ENCODE measurements around the gene LRRC3C. TPM values are rescaled to one million over a fixed set of nuclear protein-coding genes. Genes with fewer than 3 reads are reported as not detected.

LRRC3C gene
- total RNA-seq, 2 donors from 2014 or later, result not detected

DNA sequence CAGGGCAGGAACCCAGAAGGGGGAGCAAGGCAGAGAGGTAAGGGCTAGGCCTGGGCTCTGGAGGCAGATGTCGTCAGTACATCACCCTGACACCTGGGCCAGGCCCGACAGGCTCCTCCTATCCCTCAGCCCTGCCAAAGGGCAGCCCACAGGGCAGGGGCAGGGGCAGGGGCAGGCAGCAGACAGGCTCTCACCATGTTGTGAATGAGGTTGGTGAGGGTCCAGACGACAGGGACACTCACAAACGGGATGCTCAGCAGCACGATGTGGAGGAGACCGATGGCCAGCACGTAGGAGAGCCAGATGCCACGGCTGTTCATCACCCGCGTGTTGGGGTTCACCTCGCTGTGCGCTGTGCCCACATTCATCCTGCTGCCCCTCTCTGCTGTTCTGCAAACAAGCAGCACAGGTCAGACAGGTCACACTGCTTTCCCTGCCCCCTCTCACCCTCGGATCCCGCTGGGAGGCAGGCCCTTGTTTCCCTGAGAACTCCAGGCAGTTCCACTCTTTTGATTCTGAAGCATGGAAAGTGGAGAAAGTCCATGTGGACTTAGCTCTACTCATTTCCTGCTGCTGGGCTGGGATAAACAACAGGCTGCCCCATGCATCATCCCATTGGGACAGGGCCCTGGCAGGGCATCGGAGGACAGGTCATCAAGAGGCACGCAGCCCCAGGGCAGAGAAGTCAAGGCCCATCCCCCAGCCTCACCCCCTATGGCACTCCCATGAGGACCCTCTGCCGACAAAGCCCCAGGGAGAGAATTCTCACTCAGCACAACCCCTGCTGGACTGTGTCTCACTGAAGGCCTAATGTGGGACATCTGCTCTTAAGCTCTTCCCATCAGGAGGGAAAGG is 3.5 kb upstream of the LRRC3C start:
- peaks cover 8 to 24% of the 10 kb centered on the region in 2 donors for H3K36me3 ChIP-seq

GRCh38 chr17:39924691-39925055 is 2.9 kb upstream of the LRRC3C start:
- no peak for DNase-seq (ENCODE audit: low spot score)
- H3K36me3 ChIP-seq, result peaks cover 8 to 24% of the 10 kb centered on the region in 2 donors
- H3K27me3 ChIP-seq (replicated peaks; ENCODE audit: insufficient read depth), result no peaks in the 10 kb centered on the region
- WGBS, result 63% methylated on average over 3 of the region's 3 CpGs
- TF ChIP-seq POLR2A (IDR thresholded peaks at IDR 0.05), result no peak
- no peak overlapping the region for H3K4me3 ChIP-seq
- intact Hi-C loops (cut with DNase I), result no loop called here
- no peaks in the 10 kb centered on the region for H3K9me3 ChIP-seq
- peaks cover 3% of the 10 kb centered on the region for H3K4me1 ChIP-seq (replicated peaks)
- H3K27ac ChIP-seq, result no peak overlapping the region

More for the DNA sequence above, 3.5 kb upstream of the LRRC3C start:
- TF ChIP-seq POLR2A (IDR thresholded peaks at IDR 0.05) (no peak), POLR2AphosphoS5 (IDR thresholded peaks at IDR 0.05) (no peak)
- TF ChIP-seq, protein P1, sequence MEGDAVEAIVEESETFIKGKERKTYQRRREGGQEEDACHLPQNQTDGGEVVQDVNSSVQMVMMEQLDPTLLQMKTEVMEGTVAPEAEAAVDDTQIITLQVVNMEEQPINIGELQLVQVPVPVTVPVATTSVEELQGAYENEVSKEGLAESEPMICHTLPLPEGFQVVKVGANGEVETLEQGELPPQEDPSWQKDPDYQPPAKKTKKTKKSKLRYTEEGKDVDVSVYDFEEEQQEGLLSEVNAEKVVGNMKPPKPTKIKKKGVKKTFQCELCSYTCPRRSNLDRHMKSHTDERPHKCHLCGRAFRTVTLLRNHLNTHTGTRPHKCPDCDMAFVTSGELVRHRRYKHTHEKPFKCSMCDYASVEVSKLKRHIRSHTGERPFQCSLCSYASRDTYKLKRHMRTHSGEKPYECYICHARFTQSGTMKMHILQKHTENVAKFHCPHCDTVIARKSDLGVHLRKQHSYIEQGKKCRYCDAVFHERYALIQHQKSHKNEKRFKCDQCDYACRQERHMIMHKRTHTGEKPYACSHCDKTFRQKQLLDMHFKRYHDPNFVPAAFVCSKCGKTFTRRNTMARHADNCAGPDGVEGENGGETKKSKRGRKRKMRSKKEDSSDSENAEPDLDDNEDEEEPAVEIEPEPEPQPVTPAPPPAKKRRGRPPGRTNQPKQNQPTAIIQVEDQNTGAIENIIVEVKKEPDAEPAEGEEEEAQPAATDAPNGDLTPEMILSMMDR (IDR thresholded peaks at IDR 0.05), result no peak
- no peak for DNase-seq (ENCODE audit: low spot score)
- no peaks in the 10 kb centered on the region for H3K27me3 ChIP-seq (replicated peaks; ENCODE audit: insufficient read depth)
- no peak overlapping the region for H3K27ac ChIP-seq
- 77% methylated on average over 17 of the region's 17 CpGs for WGBS
- H3K4me3 ChIP-seq, result no peak overlapping the region
- intact Hi-C loops (cut with DNase I), result no loop called here
- H3K9me3 ChIP-seq, result no peaks in the 10 kb centered on the region
- peaks cover 3% of the 10 kb centered on the region for H3K4me1 ChIP-seq (replicated peaks)

DNA sequence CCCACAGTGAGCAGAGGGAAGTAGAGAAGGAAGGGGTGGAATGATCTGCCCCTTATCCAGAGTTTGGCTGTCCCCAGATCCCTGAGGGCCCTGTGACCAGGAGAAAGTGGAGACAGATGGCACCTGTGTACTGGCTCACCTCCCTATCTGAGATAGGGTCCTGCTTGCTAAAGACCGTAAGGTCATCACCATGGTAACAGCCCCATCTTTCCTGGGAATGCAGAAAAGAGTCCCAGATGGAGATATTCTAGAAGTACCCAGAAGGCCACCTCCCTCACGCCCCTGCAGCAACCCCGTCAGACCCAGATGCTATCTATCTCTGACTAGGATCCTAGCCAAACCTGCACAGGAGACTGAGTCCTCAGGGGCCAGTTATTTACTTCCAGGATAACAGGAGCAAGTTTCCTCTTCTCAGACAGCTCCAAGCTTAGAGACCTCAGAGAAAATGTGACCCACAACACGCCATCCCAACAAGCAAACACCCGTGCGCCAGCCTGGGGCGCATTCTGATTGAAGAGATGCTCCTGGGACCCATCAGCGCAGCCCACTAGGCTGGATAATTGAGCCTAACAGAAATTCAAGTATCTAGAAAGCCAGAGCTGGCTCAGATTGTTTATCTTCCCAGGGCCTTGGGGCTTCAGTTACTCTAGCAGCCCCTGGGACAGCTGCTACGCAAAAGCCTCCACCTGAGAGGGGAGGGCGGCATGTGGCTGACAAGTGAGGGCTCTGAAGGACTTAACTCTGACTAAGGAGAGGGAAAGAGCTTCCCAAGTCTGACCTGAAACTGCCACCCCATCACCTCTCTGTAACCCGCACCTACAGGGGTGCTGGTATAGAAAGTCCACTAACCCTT is 2.0 kb upstream of the LRRC3C start:
- Histone ChIP-seq H3K9me3 (no peaks in the 10 kb centered on the region), H3K36me3 (peaks cover 3 to 24% of the 10 kb centered on the region in 2 donors), H3K4me1 (replicated peaks) (peaks cover 3% of the 10 kb centered on the region), H3K4me3 (no peak overlapping the region), H3K27ac (no peak overlapping the region), H3K27me3 (replicated peaks; ENCODE audit: insufficient read depth) (no peaks in the 10 kb centered on the region)
- intact Hi-C loops (cut with DNase I), result loop anchor here (2.0 kb wide), 1 partner anchor 55 kb away; the partner anchor contains the start of gene PSMD3
- TF ChIP-seq, protein P1 (IDR thresholded peaks at IDR 0.05), result no peak
- no peak for DNase-seq (ENCODE audit: low spot score)
- WGBS, result 80% methylated on average over 11 of the region's 11 CpGs

GRCh38 chr17:39926135-39926587 is 1.4 kb upstream of the LRRC3C start:
- Histone ChIP-seq H3K27ac (no peak overlapping the region), H3K4me3 (peak overlapping the region; percentile 87 to 90), H3K27me3 (replicated peaks; ENCODE audit: insufficient read depth) (no peaks in the 10 kb centered on the region), H3K36me3 (peaks cover 3 to 24% of the 10 kb centered on the region in 2 donors), H3K9me3 (no peaks in the 10 kb centered on the region), H3K4me1 (replicated peaks) (peaks cover 3% of the 10 kb centered on the region)
- intact Hi-C loops (cut with DNase I), result loop anchor here (2.0 kb wide), 1 partner anchor 55 kb away; the partner anchor contains the start of gene PSMD3
- 31% methylated on average over 4 of the region's 4 CpGs for WGBS
- DNase-seq (ENCODE audit: low spot score), result no peak
- no peak for TF ChIP-seq POLR2AphosphoS5 (IDR thresholded peaks at IDR 0.05)
- TF ChIP-seq, protein P1 (IDR thresholded peaks at IDR 0.05), result no peak

- no peaks in the 10 kb centered on the region for H3K9me3 ChIP-seq
- DNase-seq (ENCODE audit: low spot score), result no peak
- H3K4me3 ChIP-seq, result peak overlapping the region; percentile 87 to 90
- H3K4me1 ChIP-seq (replicated peaks), result peaks cover 3% of the 10 kb centered on the region
- 2% methylated on average over 15 of the region's 15 CpGs for WGBS
- peaks cover 3 to 21% of the 10 kb centered on the region in 2 donors for H3K36me3 ChIP-seq
- no peaks in the 10 kb centered on the region for H3K27me3 ChIP-seq (replicated peaks; ENCODE audit: insufficient read depth)
- TF ChIP-seq, protein P1 (IDR thresholded peaks at IDR 0.05), result no peak
- TF ChIP-seq POLR2AphosphoS5 (IDR thresholded peaks at IDR 0.05) (no peak), POLR2A (IDR thresholded peaks at IDR 0.05) (no peak)
- intact Hi-C loops (cut with DNase I), result loop anchor here (2.0 kb wide), 1 partner anchor 54 kb away; the partner anchor contains the start of gene PSMD3
- H3K27ac ChIP-seq, result peak overlapping the region; percentile 79 to 90
These were observed 888 bp upstream of the LRRC3C start for GRCh38 chr17:39926588-39927100.
